PC-9 (cell line): ENCODE measurements around the gene KRTAP10-11.
"Not testable (repeated sequence)": the region's sequence is repeated elsewhere in the genome, so short reads cannot be mapped to it uniquely, and the experiment has no call there.

Experiments used
- CTCF ChIP-seq: fragments of 200-600 bp; sonication (generic); conservative IDR thresholded peaks from 2 replicates; pipeline ENCODE4 v1.6.1; 2017; ENCODE audit warnings: mixed run types, antibody characterized with exemption, mild to moderate bottlenecking, moderate library complexity
- EZH2 ChIP-seq: fragments of 200-600 bp; sonication (generic); IDR thresholded peaks from 2 replicates; pipeline ENCODE4 v1.8.0; 2017; ENCODE audit warnings: antibody characterized with exemption, low read depth

- not testable (repeated sequence) for TF ChIP-seq CTCF, EZH2
Observed at GRCh38 chr21:44646366-44647221, at the start of gene KRTAP10-11.
